ENCODE data around the gene YPEL1.

DNA sequence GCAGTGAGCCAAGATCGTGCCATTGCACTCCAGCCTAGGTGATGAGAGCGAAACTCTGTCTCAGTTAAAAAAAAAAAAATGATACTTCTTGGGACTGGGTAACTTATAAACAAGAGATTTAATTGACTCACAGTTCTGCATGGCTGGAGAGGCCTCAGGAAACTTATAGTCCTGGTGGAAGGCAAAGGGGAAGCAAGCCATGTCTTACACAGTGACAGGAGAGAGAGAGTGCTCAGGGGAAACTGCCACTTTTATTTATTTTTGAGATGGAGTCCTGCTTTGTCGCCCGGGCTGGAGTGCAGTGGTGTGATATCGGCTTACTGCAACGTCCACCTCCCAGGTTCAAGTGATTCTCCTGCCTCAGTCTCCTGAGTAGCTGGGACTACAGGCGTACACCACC lies 85.3 kb downstream of the YPEL1 start:
- TF ChIP-seq YY1 (IDR thresholded peaks at IDR 0.05; ENCODE audit: low read depth, low read length) (no peak), POLR2A (IDR thresholded peaks at IDR 0.05; ENCODE audit: control extremely low read depth in 1 of 2, low read depth in 2 of 2, low read length in 2 of 2) (no peak), SIX5 (IDR thresholded peaks at IDR 0.05; ENCODE audit: low read depth, low read length) (no peak), CTCF (IDR thresholded peaks at IDR 0.05; ENCODE audit: control extremely low read depth in 1 of 3, insufficient read depth in 1 of 3, low read depth in 1 of 3, low read length in 3 of 3) (no peak), CEBPB (IDR thresholded peaks at IDR 0.05; ENCODE audit: low read depth, low read length) (no peak), MAX (IDR thresholded peaks at IDR 0.05) (no peak), ATF2 (IDR thresholded peaks at IDR 0.05; ENCODE audit: low read length) (no peak), TEAD4 (IDR thresholded peaks at IDR 0.05; ENCODE audit: low read depth, low read length) (no peak), POLR2AphosphoS5 (IDR thresholded peaks at IDR 0.05; ENCODE audit: low read depth, low read length) (no peak), NRF1 (IDR thresholded peaks at IDR 0.05; ENCODE audit: low read depth, low read length) (no peak), CTBP2 (IDR thresholded peaks at IDR 0.05; ENCODE audit: borderline replicate concordance, insufficient read depth, insufficient read length, low read length) (no peak), MAFK (IDR thresholded peaks at IDR 0.05; ENCODE audit: low read depth, low read length) (no peak), GTF2F1 (IDR thresholded peaks at IDR 0.05; ENCODE audit: borderline replicate concordance, low read depth, low read length) (no peak), RAD21 (IDR thresholded peaks at IDR 0.05 in 1 of 2, conservative IDR thresholded peaks at IDR 0.05 in 1 of 2; ENCODE audit: low read depth in 2 of 2, low read length in 2 of 2) (no peak)

Measured in H1 (cell line).